Neural progenitor cell (in vitro differentiated cells): ENCODE data around the gene CTSW. TPM values are rescaled to one million over a fixed set of nuclear protein-coding genes. Genes with fewer than 3 reads are reported as not detected.

Experiments used
- DNase-seq: peaks from one replicate; pipeline ENCODE4 v3.0.0-alpha.2; 2016; ENCODE audit warnings: low spot score
- H2AFZ ChIP-seq: fragments of 200-600 bp; sonication (generic); replicated peaks from 2 replicates; pipeline ENCODE4 v1.6.1; 2016; ENCODE audit warnings: antibody characterized with exemption
- H3F3A ChIP-seq: fragments of 200-600 bp; sonication (generic); 2 replicates; pipeline ENCODE4 v1.6.1; 2016; ENCODE audit warnings: antibody characterized with exemption, low read depth
- H3K27ac ChIP-seq: fragments of 200-600 bp; sonication (generic); 2 replicates; pipeline ENCODE4 v1.5.1; 2016; ENCODE audit warnings: mild to moderate bottlenecking
- H3K27me3 ChIP-seq: fragments of 200-600 bp; sonication (generic); 2 replicates; pipeline ENCODE4 v1.6.1; 2016; ENCODE audit warnings: mild to moderate bottlenecking, moderate library complexity
- H3K36me3 ChIP-seq: fragments of 200-600 bp; sonication (generic); 2 replicates; pipeline ENCODE4 v1.5.1; 2016
- H3K4me1 ChIP-seq: fragments of 200-600 bp; sonication (generic); 2 replicates; pipeline ENCODE4 v1.6.1; 2016; ENCODE audit warnings: mixed run types
- H3K4me2 ChIP-seq: fragments of 200-600 bp; sonication (generic); 2 replicates; pipeline ENCODE4 v1.6.1; 2016
- H3K4me3 ChIP-seq: fragments of 200-600 bp; sonication (generic); 2 replicates; pipeline ENCODE4 v1.5.1; 2016
- H3K79me2 ChIP-seq: fragments of 200-600 bp; sonication (generic); 2 replicates; pipeline ENCODE4 v1.6.1; 2016; ENCODE audit warnings: low read depth
- H3K9ac ChIP-seq: fragments of 200-600 bp; sonication (generic); 2 replicates; pipeline ENCODE4 v1.6.1; 2016
- H3K9me3 ChIP-seq: fragments of 200-600 bp; sonication (generic); 2 replicates; pipeline ENCODE4 v1.5.1; 2016; ENCODE audit warnings: low read depth
- H4K20me1 ChIP-seq: fragments of 200-600 bp; sonication (generic); 2 replicates; pipeline ENCODE4 v1.6.1; 2016; ENCODE audit warnings: low read depth
- H3K27ac Mint-ChIP-seq: 3 replicates; pipeline ENCODE4 v1.8.0; 2021; ENCODE audit warnings: mixed read lengths
- H3K27me3 Mint-ChIP-seq: 2 replicates; pipeline ENCODE4 v1.8.0; 2022; ENCODE audit warnings: low read depth, mild to moderate bottlenecking, inconsistent platforms, moderate library complexity, mixed read lengths; ENCODE audit not compliant: insufficient read depth
- H3K36me3 Mint-ChIP-seq: 3 replicates; pipeline ENCODE4 v1.8.0; 2021; ENCODE audit warnings: mixed read lengths
- H3K4me1 Mint-ChIP-seq: 3 replicates; pipeline ENCODE4 v1.8.0; 2021; ENCODE audit warnings: mixed read lengths
- H3K4me3 Mint-ChIP-seq: 3 replicates; pipeline ENCODE4 v1.8.0; 2021; ENCODE audit warnings: mild to moderate bottlenecking, moderate library complexity, mixed read lengths
- H3K9me3 Mint-ChIP-seq: 3 replicates; pipeline ENCODE4 v1.8.0; 2020; ENCODE audit warnings: mixed read lengths
- EZH2 ChIP-seq: fragments of 200-600 bp; sonication (generic); IDR thresholded peaks from 2 replicates; pipeline ENCODE4 v1.6.1; 2017; ENCODE audit warnings: antibody characterized with exemption, mild to moderate bottlenecking, moderate library complexity
- EZH2phosphoT487 ChIP-seq: fragments of 200-600 bp; sonication (generic); IDR thresholded peaks from 2 replicates; pipeline ENCODE4 v1.6.1; 2017; ENCODE audit warnings: antibody characterized with exemption
- total RNA-seq: library from RNA; depleted of rRNA; stranded (reverse); fragments of >200 nt; gene quantifications from 2 replicates; pipeline ENCODE4 v1.2.3, GENCODE V29; 2015; ENCODE audit warnings: low replicate concordance
- TF ChIP-seq, protein P1 (sequence below): fragments of 200-600 bp; sonication (generic); IDR thresholded peaks from 2 replicates; pipeline ENCODE4 v1.5.1; 2017; ENCODE audit warnings: antibody characterized with exemption, mild to moderate bottlenecking

CTSW gene
- total RNA-seq, 1 donor from 2014 or later = not detected

DNA sequence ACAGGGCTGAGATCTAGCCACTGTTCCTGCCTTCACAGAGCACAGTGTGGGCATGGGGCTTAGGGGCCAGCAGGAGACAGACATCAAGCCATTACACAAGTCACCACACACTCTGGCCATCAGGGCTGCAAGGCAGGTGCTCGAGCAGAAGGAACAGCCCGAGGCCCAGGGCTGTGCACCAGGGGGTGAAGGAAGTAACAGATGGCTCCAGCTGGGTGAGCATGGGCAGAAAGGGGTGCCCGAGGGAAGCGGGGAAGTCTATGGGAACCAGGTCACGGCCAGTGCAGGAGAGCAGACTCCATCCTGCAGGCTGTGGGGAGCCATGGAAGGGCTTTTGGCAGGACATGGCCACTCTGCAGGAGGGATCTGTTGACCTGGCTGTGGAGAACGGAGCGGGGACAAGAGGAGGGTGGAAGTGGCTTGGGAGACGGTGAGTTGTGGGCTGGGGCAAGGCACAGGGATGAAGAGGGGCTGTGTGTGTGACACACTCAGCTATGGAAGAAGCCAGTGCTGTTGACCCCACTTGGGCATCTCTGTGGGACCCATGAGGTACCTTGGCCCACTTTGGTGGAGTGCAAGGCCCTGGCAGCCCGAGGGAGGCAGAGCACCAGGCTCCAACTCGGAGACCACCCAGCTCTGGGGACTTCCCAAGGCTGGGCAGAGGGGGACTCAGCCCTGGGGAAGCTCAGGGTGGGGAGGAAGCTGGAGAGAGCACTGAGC lies 35.6 kb downstream of the CTSW start:
- no peak overlapping the region for H3K4me2 ChIP-seq
- Mint-ChIP-seq H3K9me3 (no peaks in the 10 kb centered on the region), H3K4me1 (peaks cover 24% of the 10 kb centered on the region), H3K36me3 (peaks cover 5% of the 10 kb centered on the region), H3K27me3 (peaks cover 3% of the 10 kb centered on the region), H3K27ac (peak overlapping the region; percentile 82), H3K4me3 (no peak overlapping the region)
- no peaks in the 10 kb centered on the region for H3K27me3 ChIP-seq
- no peak overlapping the region for H2AFZ ChIP-seq
- no peak overlapping the region for H3K9ac ChIP-seq
- no peak overlapping the region for H3K27ac ChIP-seq
- H3K79me2 ChIP-seq = peaks cover 18% of the 10 kb centered on the region
- peaks cover 4% of the 10 kb centered on the region for H4K20me1 ChIP-seq
- H3K36me3 ChIP-seq = no peaks in the 10 kb centered on the region
- H3F3A ChIP-seq = peaks cover 3% of the 10 kb centered on the region
- H3K4me1 ChIP-seq = peaks cover 7% of the 10 kb centered on the region
- H3K4me3 ChIP-seq = no peak overlapping the region
- TF ChIP-seq EZH2phosphoT487 = no peak
- TF ChIP-seq EZH2 = no peak
- TF ChIP-seq, protein P1, sequence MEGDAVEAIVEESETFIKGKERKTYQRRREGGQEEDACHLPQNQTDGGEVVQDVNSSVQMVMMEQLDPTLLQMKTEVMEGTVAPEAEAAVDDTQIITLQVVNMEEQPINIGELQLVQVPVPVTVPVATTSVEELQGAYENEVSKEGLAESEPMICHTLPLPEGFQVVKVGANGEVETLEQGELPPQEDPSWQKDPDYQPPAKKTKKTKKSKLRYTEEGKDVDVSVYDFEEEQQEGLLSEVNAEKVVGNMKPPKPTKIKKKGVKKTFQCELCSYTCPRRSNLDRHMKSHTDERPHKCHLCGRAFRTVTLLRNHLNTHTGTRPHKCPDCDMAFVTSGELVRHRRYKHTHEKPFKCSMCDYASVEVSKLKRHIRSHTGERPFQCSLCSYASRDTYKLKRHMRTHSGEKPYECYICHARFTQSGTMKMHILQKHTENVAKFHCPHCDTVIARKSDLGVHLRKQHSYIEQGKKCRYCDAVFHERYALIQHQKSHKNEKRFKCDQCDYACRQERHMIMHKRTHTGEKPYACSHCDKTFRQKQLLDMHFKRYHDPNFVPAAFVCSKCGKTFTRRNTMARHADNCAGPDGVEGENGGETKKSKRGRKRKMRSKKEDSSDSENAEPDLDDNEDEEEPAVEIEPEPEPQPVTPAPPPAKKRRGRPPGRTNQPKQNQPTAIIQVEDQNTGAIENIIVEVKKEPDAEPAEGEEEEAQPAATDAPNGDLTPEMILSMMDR = no peak
- DNase-seq = no peak
- H3K9me3 ChIP-seq = no peaks in the 10 kb centered on the region

DNA sequence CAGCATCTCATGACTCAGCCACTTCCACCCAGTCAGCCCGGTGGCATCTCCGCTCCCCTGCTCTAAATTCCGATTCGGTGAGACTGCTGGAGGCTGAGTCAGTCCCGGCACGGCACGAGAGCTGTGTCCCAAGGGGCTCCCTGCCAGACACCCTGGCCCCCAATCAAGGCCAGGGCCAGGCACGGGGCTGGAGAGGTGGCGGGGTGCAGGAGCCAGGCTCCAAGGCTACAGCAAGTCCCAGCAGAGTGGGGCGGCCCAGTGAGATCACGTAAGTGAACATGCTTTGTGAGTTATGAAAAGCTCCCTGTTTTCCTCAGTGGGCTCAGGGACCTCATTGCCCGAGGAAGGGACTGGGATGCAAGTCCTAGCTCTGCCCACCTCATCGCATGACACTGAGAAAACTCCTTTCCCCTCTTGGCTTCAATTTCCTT lies 36.2 kb downstream of the CTSW start:
- Histone ChIP-seq H3K79me2 (peaks cover 21% of the 10 kb centered on the region), H3K9me3 (no peaks in the 10 kb centered on the region), H2AFZ (no peak overlapping the region), H3K27me3 (no peaks in the 10 kb centered on the region), H3F3A (no peaks in the 10 kb centered on the region), H3K4me2 (no peak overlapping the region), H3K4me1 (peaks cover 10% of the 10 kb centered on the region), H3K9ac (no peak overlapping the region), H4K20me1 (peaks cover 9% of the 10 kb centered on the region), H3K36me3 (no peaks in the 10 kb centered on the region), H3K4me3 (no peak overlapping the region), H3K27ac (no peak overlapping the region)
- DNase-seq = no peak
- Mint-ChIP-seq H3K36me3 (peaks cover 5% of the 10 kb centered on the region), H3K27me3 (peaks cover 3% of the 10 kb centered on the region), H3K9me3 (no peaks in the 10 kb centered on the region), H3K4me1 (peaks cover 30% of the 10 kb centered on the region), H3K27ac (no peak overlapping the region), H3K4me3 (peak overlapping the region; percentile 92)
- TF ChIP-seq EZH2 = no peak
- TF ChIP-seq, protein P1 = no peak
- TF ChIP-seq EZH2phosphoT487 = no peak

DNA sequence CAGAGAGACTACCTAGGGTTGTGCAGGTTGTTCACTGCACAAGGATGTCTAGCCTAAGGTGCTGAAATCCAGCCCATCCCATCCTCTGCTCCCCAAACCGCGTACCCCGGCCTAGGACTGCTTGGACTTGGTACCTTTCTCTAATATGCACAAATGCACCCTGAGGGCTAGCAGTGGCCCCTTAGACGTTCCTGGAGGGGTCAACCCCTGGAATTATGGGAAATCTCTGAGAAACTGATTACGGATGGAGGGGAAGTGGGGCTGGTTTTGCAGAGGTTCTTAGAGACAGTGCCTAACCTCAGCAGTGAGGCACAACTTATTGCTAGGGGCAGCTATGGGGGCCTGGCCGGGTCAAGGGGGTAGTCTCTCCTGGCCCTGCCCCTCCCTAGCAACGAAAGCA lies 36.8 kb downstream of the CTSW start:
- H4K20me1 ChIP-seq = peaks cover 12% of the 10 kb centered on the region
- Mint-ChIP-seq H3K4me3 (peak overlapping the region; percentile 92), H3K27ac (no peak overlapping the region), H3K36me3 (peaks cover 5% of the 10 kb centered on the region), H3K9me3 (no peaks in the 10 kb centered on the region), H3K27me3 (peaks cover 3% of the 10 kb centered on the region), H3K4me1 (peaks cover 27% of the 10 kb centered on the region)
- no peak for DNase-seq
- H3K9ac ChIP-seq = no peak overlapping the region
- H3K27me3 ChIP-seq = no peaks in the 10 kb centered on the region
- H3K4me1 ChIP-seq = peaks cover 10% of the 10 kb centered on the region
- H3K4me2 ChIP-seq = no peak overlapping the region
- H3K79me2 ChIP-seq = peaks cover 21% of the 10 kb centered on the region
- H3K27ac ChIP-seq = no peak overlapping the region
- no peak overlapping the region for H2AFZ ChIP-seq
- no peaks in the 10 kb centered on the region for H3F3A ChIP-seq
- TF ChIP-seq EZH2 = no peak
- H3K36me3 ChIP-seq = no peaks in the 10 kb centered on the region
- no peaks in the 10 kb centered on the region for H3K9me3 ChIP-seq
- no peak overlapping the region for H3K4me3 ChIP-seq

DNA sequence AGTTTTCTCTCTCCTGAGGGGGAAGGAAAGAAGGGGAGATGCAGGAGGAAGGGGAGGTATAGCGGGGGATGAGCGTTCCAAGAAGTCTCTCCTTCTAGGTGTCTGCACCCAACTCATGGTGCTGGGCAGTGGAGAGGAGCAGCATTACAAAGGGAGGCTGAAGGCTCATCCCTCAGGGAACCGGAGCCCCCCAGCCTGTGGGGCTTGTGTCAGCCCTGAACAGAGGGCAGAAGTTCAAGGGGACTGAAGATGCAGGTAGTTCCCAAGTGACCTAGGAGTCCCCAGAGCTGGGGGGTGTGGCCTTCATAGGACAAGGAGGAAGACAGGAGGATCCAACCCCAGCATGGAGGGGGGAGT lies 37.4 kb downstream of the CTSW start:
- Histone ChIP-seq H3K4me2 (no peak overlapping the region), H3K79me2 (peaks cover 21% of the 10 kb centered on the region), H3K4me3 (no peak overlapping the region), H3K27ac (no peak overlapping the region), H3K9ac (no peak overlapping the region), H3K9me3 (no peaks in the 10 kb centered on the region), H3K36me3 (no peaks in the 10 kb centered on the region), H3F3A (no peaks in the 10 kb centered on the region), H4K20me1 (peaks cover 12% of the 10 kb centered on the region), H2AFZ (no peak overlapping the region), H3K27me3 (no peaks in the 10 kb centered on the region), H3K4me1 (peaks cover 10% of the 10 kb centered on the region)
- Mint-ChIP-seq H3K4me3 (peak overlapping the region; percentile 92), H3K9me3 (no peaks in the 10 kb centered on the region), H3K36me3 (peaks cover 6% of the 10 kb centered on the region), H3K4me1 (peaks cover 23% of the 10 kb centered on the region), H3K27ac (no peak overlapping the region), H3K27me3 (peaks cover 3% of the 10 kb centered on the region)
- DNase-seq = no peak
- TF ChIP-seq EZH2phosphoT487 (no peak), EZH2 (no peak)
- TF ChIP-seq, protein P1 = no peak
